ENCODE results near the gene CLDN20. TPM values are rescaled to one million over a fixed set of nuclear protein-coding genes. Genes with fewer than 3 reads are reported as not detected.

The CLDN20 gene
- total RNA-seq, 2 donors from 2014 or later, result not detected

DNA sequence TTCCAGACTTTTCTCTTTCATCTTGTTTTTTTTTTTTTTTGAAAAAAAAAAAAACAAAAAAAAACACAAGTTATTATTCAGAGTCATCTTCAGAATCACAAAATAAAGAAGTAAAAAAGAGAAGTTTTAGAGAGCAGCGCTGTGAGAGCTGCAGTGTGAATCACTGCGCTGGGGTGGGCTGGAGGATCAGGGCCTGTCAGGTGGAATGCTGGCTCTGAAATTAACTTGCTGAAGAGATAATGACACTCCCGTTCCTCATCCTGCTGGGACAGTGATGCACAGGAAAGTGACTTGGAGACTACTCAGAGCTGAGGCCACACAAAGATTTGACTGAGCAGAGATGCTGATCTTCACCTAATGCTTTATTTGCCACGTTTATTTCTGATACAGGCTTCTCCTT, 42.7 kb upstream of the CLDN20 start:
- intact Hi-C loops (cut with DNase I), result no loop called here
- Histone ChIP-seq H3K4me3 (no peak overlapping the region), H3K9ac (ENCODE audit: low read depth in 2 of 2, low read length in 2 of 2) (no peak overlapping the region), H3K27me3 (no peaks in the 10 kb centered on the region), H3K36me3 (no peaks in the 10 kb centered on the region), H3K9me3 (no peaks in the 10 kb centered on the region), H3K4me1 (no peaks in the 10 kb centered on the region), H3K27ac (no peak overlapping the region)
- DNase-seq, result no peak
- TF ChIP-seq, protein P1, sequence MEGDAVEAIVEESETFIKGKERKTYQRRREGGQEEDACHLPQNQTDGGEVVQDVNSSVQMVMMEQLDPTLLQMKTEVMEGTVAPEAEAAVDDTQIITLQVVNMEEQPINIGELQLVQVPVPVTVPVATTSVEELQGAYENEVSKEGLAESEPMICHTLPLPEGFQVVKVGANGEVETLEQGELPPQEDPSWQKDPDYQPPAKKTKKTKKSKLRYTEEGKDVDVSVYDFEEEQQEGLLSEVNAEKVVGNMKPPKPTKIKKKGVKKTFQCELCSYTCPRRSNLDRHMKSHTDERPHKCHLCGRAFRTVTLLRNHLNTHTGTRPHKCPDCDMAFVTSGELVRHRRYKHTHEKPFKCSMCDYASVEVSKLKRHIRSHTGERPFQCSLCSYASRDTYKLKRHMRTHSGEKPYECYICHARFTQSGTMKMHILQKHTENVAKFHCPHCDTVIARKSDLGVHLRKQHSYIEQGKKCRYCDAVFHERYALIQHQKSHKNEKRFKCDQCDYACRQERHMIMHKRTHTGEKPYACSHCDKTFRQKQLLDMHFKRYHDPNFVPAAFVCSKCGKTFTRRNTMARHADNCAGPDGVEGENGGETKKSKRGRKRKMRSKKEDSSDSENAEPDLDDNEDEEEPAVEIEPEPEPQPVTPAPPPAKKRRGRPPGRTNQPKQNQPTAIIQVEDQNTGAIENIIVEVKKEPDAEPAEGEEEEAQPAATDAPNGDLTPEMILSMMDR (IDR thresholded peaks at IDR 0.05), result no peak

- Histone ChIP-seq H3K4me1 (no peaks in the 10 kb centered on the region), H3K27me3 (no peaks in the 10 kb centered on the region), H3K36me3 (no peaks in the 10 kb centered on the region), H3K27ac (no peak overlapping the region), H3K4me3 (no peak overlapping the region), H3K9me3 (no peaks in the 10 kb centered on the region), H3K9ac (ENCODE audit: low read depth in 2 of 2, low read length in 2 of 2) (no peak overlapping the region)
- DNase-seq, result no peak
- TF ChIP-seq, protein P1 (IDR thresholded peaks at IDR 0.05), result no peak
- intact Hi-C loops (cut with DNase I), result no loop called here
Measured at GRCh38 chr6:155222506-155222905, 41.3 kb upstream of the CLDN20 start.

DNA sequence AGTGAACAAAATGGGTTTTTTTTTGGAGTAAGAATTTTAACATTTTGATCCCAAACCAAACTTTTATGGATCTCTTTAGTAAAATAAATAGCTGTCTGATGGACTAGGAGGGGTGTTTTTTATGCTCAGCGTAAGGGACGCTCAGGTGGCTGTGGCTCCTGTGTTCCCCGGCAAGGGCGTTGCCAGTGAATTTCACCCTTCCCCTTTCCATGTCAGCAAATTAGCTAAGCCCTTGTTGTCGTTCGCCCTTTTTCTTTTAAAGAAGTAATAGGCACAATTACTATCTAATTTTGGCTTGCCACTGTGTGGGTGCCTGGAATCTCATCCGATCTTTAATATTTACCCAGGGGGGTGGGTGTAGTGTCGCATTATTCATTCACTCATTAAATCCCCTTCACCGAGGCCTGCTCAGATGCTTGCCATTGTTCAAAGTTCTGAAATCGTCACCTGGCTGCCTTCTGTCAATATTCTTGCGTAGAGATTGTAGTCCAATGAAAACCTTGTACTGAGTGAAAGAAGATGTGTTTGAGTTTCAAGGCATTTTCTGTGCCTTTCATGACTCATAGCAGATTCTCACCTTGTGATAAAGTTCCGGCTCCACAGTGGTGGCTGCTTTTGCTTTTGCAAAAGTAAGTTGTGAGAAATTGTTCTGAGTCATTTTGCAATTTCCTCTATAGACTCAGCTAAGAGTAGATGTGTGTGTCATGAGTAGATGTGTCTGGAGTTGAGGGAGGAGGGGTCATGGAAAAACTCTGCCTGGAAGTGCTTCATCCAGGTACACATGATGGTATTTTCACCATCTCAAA, 40.0 kb upstream of the CLDN20 start:
- DNase-seq, result no peak
- Histone ChIP-seq H3K9me3 (no peaks in the 10 kb centered on the region), H3K4me3 (no peak overlapping the region), H3K4me1 (no peaks in the 10 kb centered on the region), H3K27me3 (no peaks in the 10 kb centered on the region), H3K27ac (no peak overlapping the region), H3K36me3 (no peaks in the 10 kb centered on the region), H3K9ac (ENCODE audit: low read depth in 2 of 2, low read length in 2 of 2) (no peak overlapping the region)
- TF ChIP-seq, protein P1 (IDR thresholded peaks at IDR 0.05), result no peak
- intact Hi-C loops (cut with DNase I), result no loop called here

- no peak overlapping the region for H3K27ac ChIP-seq
- DNase-seq, result no peak
- H3K4me3 ChIP-seq, result no peak overlapping the region
- intact Hi-C loops (cut with DNase I), result no loop called here
- H3K9me3 ChIP-seq, result no peaks in the 10 kb centered on the region
- no peak overlapping the region for H3K9ac ChIP-seq (ENCODE audit: low read depth in 2 of 2, low read length in 2 of 2)
- no peaks in the 10 kb centered on the region for H3K27me3 ChIP-seq
- TF ChIP-seq, protein P1 (IDR thresholded peaks at IDR 0.05), result no peak
- no peaks in the 10 kb centered on the region for H3K4me1 ChIP-seq
- no peaks in the 10 kb centered on the region for H3K36me3 ChIP-seq
Measured at GRCh38 chr6:155224618-155225017, 39.2 kb upstream of the CLDN20 start.

DNA sequence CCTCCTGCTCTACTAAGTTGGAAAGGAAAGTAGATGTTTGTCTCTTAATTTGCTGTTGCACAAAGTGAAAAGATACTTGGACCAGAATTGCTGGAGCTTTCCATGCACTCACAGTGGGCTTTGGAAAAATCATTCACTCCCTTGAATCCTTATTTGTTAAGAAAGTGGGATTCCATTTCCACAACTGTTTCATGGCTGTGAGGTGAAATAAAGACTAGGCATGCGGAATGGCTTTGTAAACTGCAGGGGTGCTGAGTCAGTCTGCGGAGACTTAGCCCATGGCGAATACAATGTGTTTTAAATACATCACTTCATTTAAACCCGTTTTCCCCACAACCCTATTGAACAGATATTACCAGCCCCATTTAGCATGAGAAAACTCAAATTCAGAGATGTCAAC, 36.8 kb upstream of the CLDN20 start:
- intact Hi-C loops (cut with DNase I), result no loop called here
- no peaks in the 10 kb centered on the region for H3K9me3 ChIP-seq
- DNase-seq, result no peak
- no peak overlapping the region for H3K27ac ChIP-seq
- no peak overlapping the region for H3K4me3 ChIP-seq
- no peaks in the 10 kb centered on the region for H3K4me1 ChIP-seq
- TF ChIP-seq, protein P1 (IDR thresholded peaks at IDR 0.05), result no peak
- H3K9ac ChIP-seq (ENCODE audit: low read depth in 2 of 2, low read length in 2 of 2), result no peak overlapping the region
- no peaks in the 10 kb centered on the region for H3K27me3 ChIP-seq
- H3K36me3 ChIP-seq, result no peaks in the 10 kb centered on the region
